Effector memory CD8-positive, alpha-beta T cell (primary cell): Measurements from ENCODE around the gene LMAN2L.
"Not testable (repeated sequence)": the region's sequence is repeated elsewhere in the genome, so short reads cannot be mapped to it uniquely, and the experiment has no call there.

ENCODE experiments used
- ATAC-seq: fragments of 150-1000 bp; cut with Tn5 transposase; replicated peaks from 2 replicates; pipeline ENCODE4 v1.10.0; 2021; ENCODE audit warnings: mild to moderate bottlenecking, moderate library complexity
- DNase-seq, 3 experiments: peaks; one replicate each; pipeline ENCODE4 v3.0.0; 2021
- H3K27ac Mint-ChIP-seq, 2 donors: one replicate each; pipeline ENCODE4 v1.8.0; 2022; ENCODE audit warnings: mild to moderate bottlenecking in 2 of 2, mixed read lengths in 2 of 2, moderate library complexity in 2 of 2
- H3K27me3 Mint-ChIP-seq, 2 donors: one replicate each; pipeline ENCODE4 v1.8.0; 2022; ENCODE audit warnings: mixed read lengths in 2 of 2
- H3K36me3 Mint-ChIP-seq: one replicate; pipeline ENCODE4 v1.8.0; 2022; ENCODE audit warnings: mild to moderate bottlenecking, moderate library complexity, mixed read lengths; ENCODE audit not compliant: insufficient read depth
- H3K4me1 Mint-ChIP-seq, 2 donors: one replicate each; pipeline ENCODE4 v1.8.0; 2022; ENCODE audit warnings: low read depth in 2 of 2, mixed read lengths in 2 of 2
- H3K4me3 Mint-ChIP-seq, 2 donors: one replicate each; pipeline ENCODE4 v1.8.0; 2022; ENCODE audit warnings: mild to moderate bottlenecking in 2 of 2, mixed read lengths in 2 of 2, moderate library complexity in 2 of 2
- H3K9me3 Mint-ChIP-seq, 2 donors: one replicate each; pipeline ENCODE4 v1.8.0; 2022; ENCODE audit warnings: mixed read lengths in 2 of 2

LMAN2L gene

DNA sequence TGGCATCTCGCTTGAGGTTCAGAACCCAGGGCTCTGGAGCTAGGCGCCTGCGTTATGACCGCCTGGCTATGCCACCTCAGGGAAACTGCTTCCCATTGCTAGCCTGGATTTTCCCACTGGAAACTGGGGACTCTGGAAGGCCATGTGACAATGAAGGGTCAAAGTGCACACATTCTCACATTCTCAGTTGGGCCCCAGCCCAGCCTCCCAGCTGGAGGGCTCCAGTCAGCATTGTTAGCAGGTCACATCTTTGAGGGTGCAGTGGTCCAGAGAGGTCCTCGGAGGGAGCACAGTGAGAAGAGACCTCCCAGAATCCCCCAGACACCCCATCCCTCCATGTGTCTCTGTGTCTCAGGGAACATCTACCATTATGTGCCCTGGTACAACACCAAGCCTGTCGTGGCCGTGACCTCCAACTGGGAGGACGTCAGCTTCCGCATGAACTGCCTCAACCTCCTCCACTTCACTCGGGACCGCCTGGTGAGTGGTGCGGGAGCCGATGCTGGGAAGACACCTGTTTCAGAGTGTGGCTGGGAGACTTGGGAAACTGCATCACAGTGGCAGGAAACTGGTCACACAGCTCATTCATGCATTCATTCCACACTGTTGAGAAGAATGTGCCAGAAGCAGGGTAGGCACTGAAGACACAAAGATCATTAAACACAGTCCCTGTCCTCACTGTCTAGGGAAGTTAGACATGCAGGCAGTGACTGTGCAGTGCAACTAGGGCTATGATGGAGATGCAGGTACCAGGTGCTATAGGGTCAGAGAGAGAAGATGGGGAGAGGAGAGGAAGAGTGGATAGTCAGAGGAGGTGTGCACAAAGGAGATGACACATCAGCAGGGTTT lies 55.7 kb downstream of the LMAN2L start:
- Mint-ChIP-seq H3K27ac (no peak overlapping the region), H3K4me1 (no peaks in the 10 kb centered on the region), H3K4me3 (no peak overlapping the region), H3K36me3 (no peaks in the 10 kb centered on the region), H3K9me3 (no peaks in the 10 kb centered on the region), H3K27me3 (peaks cover 29 to 46% of the 10 kb centered on the region in 2 donors)
- DNase-seq = no peak
- ATAC-seq = no peak

DNA sequence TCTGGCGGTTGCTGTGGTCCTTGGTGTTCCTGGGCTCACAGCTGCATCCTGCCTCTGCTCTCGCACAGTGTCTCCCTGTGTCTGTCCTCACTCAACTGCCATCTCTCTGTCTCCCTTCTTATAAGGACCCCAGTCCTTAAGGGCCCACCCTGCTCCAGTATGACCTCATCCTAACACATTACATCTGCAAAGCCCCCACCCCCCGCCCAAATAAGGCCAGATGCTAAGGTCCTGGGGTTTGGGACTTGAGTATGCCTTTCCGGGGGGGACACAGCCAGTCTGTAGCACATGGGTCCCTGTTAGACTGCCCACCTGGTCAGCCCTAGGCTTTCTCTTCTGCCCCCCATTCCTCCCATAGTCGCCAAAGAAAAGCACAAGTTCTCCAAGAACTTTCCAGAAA lies 56.6 kb downstream of the LMAN2L start:
- no peaks in the 10 kb centered on the region for H3K9me3 Mint-ChIP-seq
- DNase-seq (no peak), ATAC-seq (no peak)
- H3K4me1 Mint-ChIP-seq = no peaks in the 10 kb centered on the region
- peaks cover 29 to 46% of the 10 kb centered on the region in 2 donors for H3K27me3 Mint-ChIP-seq
- no peak overlapping the region for H3K4me3 Mint-ChIP-seq
- no peak overlapping the region for H3K27ac Mint-ChIP-seq
- H3K36me3 Mint-ChIP-seq = no peaks in the 10 kb centered on the region

DNA sequence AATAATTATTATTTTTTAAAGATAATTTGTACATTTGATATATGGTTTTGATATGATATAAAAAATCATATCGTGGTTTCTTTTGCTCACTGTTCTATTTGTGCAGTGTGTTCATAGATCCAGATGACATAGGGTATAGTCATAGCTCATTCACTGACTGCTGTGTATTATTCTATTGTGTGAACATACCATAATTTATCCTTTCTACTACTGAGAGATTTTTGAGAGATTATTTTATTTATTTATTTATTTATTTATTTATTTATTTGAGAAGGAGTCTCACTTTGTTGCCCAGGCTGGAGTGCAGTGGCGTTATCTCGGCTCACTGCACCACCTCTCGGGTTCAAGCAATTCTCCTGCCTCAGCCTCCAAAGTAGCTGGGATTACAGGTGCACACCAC lies 58.3 kb downstream of the LMAN2L start:
- H3K27ac Mint-ChIP-seq = no peak overlapping the region
- ATAC-seq (no peak), DNase-seq (no peak)
- no peaks in the 10 kb centered on the region for H3K4me1 Mint-ChIP-seq
- no peak overlapping the region for H3K4me3 Mint-ChIP-seq
- H3K27me3 Mint-ChIP-seq = peaks cover 22 to 37% of the 10 kb centered on the region in 2 donors
- no peaks in the 10 kb centered on the region for H3K9me3 Mint-ChIP-seq
- H3K36me3 Mint-ChIP-seq = no peaks in the 10 kb centered on the region

DNA sequence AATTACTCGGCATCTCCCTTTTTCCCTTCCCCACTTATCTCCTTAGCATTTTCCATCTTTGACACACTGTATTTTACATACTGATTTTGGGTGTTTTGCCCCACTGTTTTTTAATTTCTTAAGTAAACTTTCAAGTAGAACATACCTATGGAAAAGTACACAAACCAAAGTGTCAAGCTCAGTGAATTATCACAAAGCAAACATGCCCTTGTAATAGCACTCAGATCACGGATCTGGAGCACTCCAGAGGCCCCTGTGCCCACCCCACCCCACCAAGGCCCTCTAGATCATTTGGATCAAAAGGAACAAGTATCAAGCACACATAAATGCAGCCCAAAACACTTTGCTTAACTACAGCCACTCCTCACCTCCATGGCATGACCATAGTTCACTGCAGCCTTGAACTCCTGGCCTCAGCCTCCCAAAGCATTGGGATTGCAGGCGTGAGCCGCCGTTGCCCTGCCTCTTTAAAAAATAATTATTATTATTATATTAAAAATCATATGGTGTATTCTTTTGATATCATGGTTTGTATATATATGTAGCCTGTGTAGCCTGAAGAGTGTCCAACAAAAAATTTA lies 59.2 kb downstream of the LMAN2L start:
- no peak for ATAC-seq
- H3K9me3 Mint-ChIP-seq = no peaks in the 10 kb centered on the region
- H3K36me3 Mint-ChIP-seq = no peaks in the 10 kb centered on the region
- no peak for DNase-seq
- peaks cover 21 to 28% of the 10 kb centered on the region in 2 donors for H3K27me3 Mint-ChIP-seq
- no peaks in the 10 kb centered on the region for H3K4me1 Mint-ChIP-seq
- H3K4me3 Mint-ChIP-seq = no peak overlapping the region
- H3K27ac Mint-ChIP-seq = no peak overlapping the region

DNA sequence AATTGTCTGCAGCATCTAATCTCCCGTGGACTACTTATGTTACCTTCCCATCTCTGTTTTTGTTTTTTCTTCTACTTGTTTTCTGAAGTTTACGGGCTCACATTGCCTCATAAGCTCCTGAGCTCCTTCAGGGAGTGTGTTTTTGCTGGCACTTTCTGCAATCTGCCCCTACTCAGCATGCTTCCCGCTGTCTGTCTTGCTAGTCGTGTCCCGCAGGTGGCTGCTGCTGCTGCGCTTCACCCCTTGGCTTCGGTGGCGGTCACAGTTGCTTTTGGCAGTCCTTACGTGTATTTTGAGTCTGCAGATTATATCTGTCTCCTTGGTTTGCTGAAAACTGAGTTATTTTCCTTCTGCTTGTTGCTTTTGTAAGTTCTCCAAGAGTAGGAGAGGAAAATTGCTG lies 60.0 kb downstream of the LMAN2L start:
- no peak for ATAC-seq
- Mint-ChIP-seq H3K4me1 (no peaks in the 10 kb centered on the region), H3K27ac (no peak overlapping the region), H3K4me3 (no peak overlapping the region), H3K27me3 (peaks cover 19 to 20% of the 10 kb centered on the region in 2 donors), H3K9me3 (no peaks in the 10 kb centered on the region), H3K36me3 (no peaks in the 10 kb centered on the region)
- no peak for DNase-seq

GRCh38 chr2:96669539-96670215 lies 70.2 kb downstream of the LMAN2L start:
- no peaks in the 10 kb centered on the region for H3K27me3 Mint-ChIP-seq
- H3K9me3 Mint-ChIP-seq = no peaks in the 10 kb centered on the region
- H3K4me3 Mint-ChIP-seq = no peak overlapping the region
- H3K36me3 Mint-ChIP-seq = peaks cover 3% of the 10 kb centered on the region
- peaks cover 0 to 3% of the 10 kb centered on the region in 2 donors for H3K4me1 Mint-ChIP-seq
- ATAC-seq (no peak), DNase-seq (no peak)
- H3K27ac Mint-ChIP-seq = no peak overlapping the region

GRCh38 chr2:96668771-96669170 lies 71.1 kb downstream of the LMAN2L start:
- Mint-ChIP-seq H3K9me3 (no peaks in the 10 kb centered on the region), H3K4me1 (peaks cover 0 to 3% of the 10 kb centered on the region in 2 donors), H3K36me3 (peaks cover 3% of the 10 kb centered on the region), H3K27me3 (peaks cover 1 to 2% of the 10 kb centered on the region in 2 donors), H3K4me3 (no peak overlapping the region), H3K27ac (peak overlapping the region in 1 of 2 donors; percentile 15)
- no peak for ATAC-seq
- DNase-seq = no peak

DNA sequence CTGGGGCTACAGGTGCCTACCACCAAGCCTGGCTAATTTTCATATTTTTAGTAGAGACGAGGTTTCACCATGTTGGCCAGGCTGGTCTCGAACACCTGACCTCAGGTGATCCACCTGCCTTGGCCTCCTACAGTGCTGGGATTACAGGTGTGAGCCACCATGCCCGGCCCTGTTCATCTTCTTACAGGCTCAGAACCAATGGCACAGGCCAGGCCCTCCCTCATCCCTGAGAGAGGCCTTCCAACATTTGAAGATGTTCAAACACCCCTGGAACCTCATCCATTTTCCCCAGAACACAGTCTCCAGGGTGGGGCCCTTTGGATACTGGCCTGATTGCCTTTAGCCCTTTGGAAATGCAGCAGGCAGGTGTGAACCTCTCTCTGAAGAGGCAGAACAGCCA lies 74.1 kb downstream of the LMAN2L start:
- Mint-ChIP-seq H3K27me3 (peaks cover 11 to 21% of the 10 kb centered on the region in 2 donors), H3K27ac (peak overlapping the region in 1 of 2 donors; percentile 80)
- H3K4me3 Mint-ChIP-seq, ATAC-seq, H3K9me3 Mint-ChIP-seq, H3K36me3 Mint-ChIP-seq, H3K4me1 Mint-ChIP-seq, DNase-seq: not testable (repeated sequence)

- no peak overlapping the region for H3K4me3 Mint-ChIP-seq
- no peaks in the 10 kb centered on the region for H3K4me1 Mint-ChIP-seq
- H3K36me3 Mint-ChIP-seq = no peaks in the 10 kb centered on the region
- peak overlapping the region in 1 of 2 donors; percentile 80 for H3K27ac Mint-ChIP-seq
- H3K9me3 Mint-ChIP-seq = no peaks in the 10 kb centered on the region
- DNase-seq (no peak), ATAC-seq (no peak)
- H3K27me3 Mint-ChIP-seq = peaks cover 11 to 21% of the 10 kb centered on the region in 2 donors
Measured at GRCh38 chr2:96665083-96665569, 74.7 kb downstream of the LMAN2L start.

DNA sequence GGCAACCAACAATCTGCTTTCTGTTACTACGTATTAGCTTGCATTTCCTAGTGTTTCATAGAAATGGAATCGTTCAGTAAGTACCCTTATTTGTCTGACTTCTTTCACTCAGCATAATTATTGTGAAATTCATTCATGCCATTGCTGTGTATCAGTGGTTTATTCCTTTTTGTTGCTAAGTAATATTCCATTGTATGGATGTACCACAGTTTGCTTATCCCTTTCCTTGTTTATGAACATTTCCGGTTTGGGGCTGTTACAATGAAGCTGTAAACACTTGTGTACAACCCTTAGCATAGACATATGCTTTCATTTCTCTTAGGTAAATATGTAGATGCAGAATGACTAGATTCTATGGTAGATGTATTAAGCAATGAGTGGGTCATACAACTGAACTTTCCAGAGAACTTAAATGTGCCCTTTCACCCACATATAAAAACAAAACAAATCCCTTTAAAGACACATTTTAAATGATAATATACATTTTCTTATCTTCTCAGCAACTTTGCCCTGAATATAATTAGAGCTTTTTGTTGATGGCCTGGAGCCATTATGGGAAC lies 75.4 kb downstream of the LMAN2L start:
- H3K27me3 Mint-ChIP-seq = peaks cover 11 to 21% of the 10 kb centered on the region in 2 donors
- no peaks in the 10 kb centered on the region for H3K36me3 Mint-ChIP-seq
- H3K27ac Mint-ChIP-seq = no peak overlapping the region
- no peaks in the 10 kb centered on the region for H3K9me3 Mint-ChIP-seq
- ATAC-seq = no peak
- DNase-seq = no peak
- no peak overlapping the region for H3K4me3 Mint-ChIP-seq
- no peaks in the 10 kb centered on the region for H3K4me1 Mint-ChIP-seq

GRCh38 chr2:96663829-96664228 lies 76.0 kb downstream of the LMAN2L start:
- no peak for ATAC-seq
- H3K4me3 Mint-ChIP-seq = no peak overlapping the region
- no peak for DNase-seq
- no peaks in the 10 kb centered on the region for H3K4me1 Mint-ChIP-seq
- H3K27me3 Mint-ChIP-seq = peaks cover 11 to 21% of the 10 kb centered on the region in 2 donors
- no peaks in the 10 kb centered on the region for H3K36me3 Mint-ChIP-seq
- H3K9me3 Mint-ChIP-seq = no peaks in the 10 kb centered on the region
- no peak overlapping the region for H3K27ac Mint-ChIP-seq

- no peaks in the 10 kb centered on the region for H3K36me3 Mint-ChIP-seq
- DNase-seq (no peak), ATAC-seq (no peak)
- H3K27ac Mint-ChIP-seq = no peak overlapping the region
- H3K4me3 Mint-ChIP-seq = no peak overlapping the region
- no peaks in the 10 kb centered on the region for H3K4me1 Mint-ChIP-seq
- peaks cover 11 to 21% of the 10 kb centered on the region in 2 donors for H3K27me3 Mint-ChIP-seq
- H3K9me3 Mint-ChIP-seq = no peaks in the 10 kb centered on the region
Measured at GRCh38 chr2:96663177-96663576, 76.7 kb downstream of the LMAN2L start.

DNA sequence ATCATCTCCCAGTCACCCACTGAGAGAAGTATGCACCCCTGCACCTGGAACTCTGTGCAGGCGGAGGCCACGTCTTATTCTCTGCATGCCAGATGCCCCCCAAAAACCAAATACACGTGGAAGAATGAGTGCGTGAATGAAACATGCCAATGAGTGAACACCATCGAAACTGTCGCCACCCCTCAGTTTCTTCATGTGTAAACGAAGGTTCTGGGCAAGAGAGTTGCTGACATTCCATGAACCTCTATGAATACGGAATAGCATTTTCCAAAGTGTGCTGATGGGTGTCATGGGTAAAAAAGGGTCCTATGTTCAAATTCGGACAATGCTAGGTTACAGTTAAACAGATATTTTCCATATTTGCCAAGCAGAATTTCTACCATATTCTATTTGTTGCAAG lies 77.5 kb downstream of the LMAN2L start:
- no peaks in the 10 kb centered on the region for H3K36me3 Mint-ChIP-seq
- H3K4me3 Mint-ChIP-seq = no peak overlapping the region
- no peak overlapping the region for H3K27ac Mint-ChIP-seq
- ATAC-seq (no peak), DNase-seq (no peak)
- no peaks in the 10 kb centered on the region for H3K9me3 Mint-ChIP-seq
- no peaks in the 10 kb centered on the region for H3K4me1 Mint-ChIP-seq
- H3K27me3 Mint-ChIP-seq = peaks cover 11 to 21% of the 10 kb centered on the region in 2 donors
